ENCODE measurements around the gene KRT85. TPM values are rescaled to one million over a fixed set of nuclear protein-coding genes. Genes with fewer than 3 reads are reported as not detected.

KRT85 gene
- total RNA-seq, 1 experiment from 2014 or later, result not detected

GRCh38 chr12:52334185-52334584 is 33.1 kb downstream of the KRT85 start:
- no peaks in the 10 kb centered on the region for H3K79me2 ChIP-seq (ENCODE audit: low read depth)
- H2AFZ ChIP-seq, result no peak overlapping the region
- H3K4me2 ChIP-seq, result no peak overlapping the region
- no peaks in the 10 kb centered on the region for H3K9me2 ChIP-seq (ENCODE audit: insufficient read depth)
- peaks cover 23% of the 10 kb centered on the region for H3K4me1 ChIP-seq (replicated peaks; ENCODE audit: insufficient read depth)
- H3F3A ChIP-seq (ENCODE audit: insufficient read depth, low read depth), result peaks cover 22% of the 10 kb centered on the region
- H4K20me1 ChIP-seq (ENCODE audit: insufficient read depth), result no peaks in the 10 kb centered on the region
- H3K27me3 ChIP-seq (ENCODE audit: insufficient read depth, low read depth), result no peaks in the 10 kb centered on the region
- H3K36me3 ChIP-seq (ENCODE audit: low read depth), result no peaks in the 10 kb centered on the region
- no peaks in the 10 kb centered on the region for H3K9me3 ChIP-seq (ENCODE audit: insufficient read depth, low read depth)
- CTCF ChIA-PET, result interaction anchor here (0.6 kb wide), 1 partner anchor 10 kb away, joined by 6 read pairs; no protein-coding TSS in a partner anchor
- intact Hi-C loops (cut with micrococcal nuclease; ENCODE audit: unreplicated experiment), result no loop called here
- no peak for DNase-seq
- H3K27ac ChIP-seq, result no peak overlapping the region
- TF ChIP-seq EZH2 (IDR thresholded peaks at IDR 0.05; ENCODE audit: low read depth), result no peak
- TF ChIP-seq, protein P1, sequence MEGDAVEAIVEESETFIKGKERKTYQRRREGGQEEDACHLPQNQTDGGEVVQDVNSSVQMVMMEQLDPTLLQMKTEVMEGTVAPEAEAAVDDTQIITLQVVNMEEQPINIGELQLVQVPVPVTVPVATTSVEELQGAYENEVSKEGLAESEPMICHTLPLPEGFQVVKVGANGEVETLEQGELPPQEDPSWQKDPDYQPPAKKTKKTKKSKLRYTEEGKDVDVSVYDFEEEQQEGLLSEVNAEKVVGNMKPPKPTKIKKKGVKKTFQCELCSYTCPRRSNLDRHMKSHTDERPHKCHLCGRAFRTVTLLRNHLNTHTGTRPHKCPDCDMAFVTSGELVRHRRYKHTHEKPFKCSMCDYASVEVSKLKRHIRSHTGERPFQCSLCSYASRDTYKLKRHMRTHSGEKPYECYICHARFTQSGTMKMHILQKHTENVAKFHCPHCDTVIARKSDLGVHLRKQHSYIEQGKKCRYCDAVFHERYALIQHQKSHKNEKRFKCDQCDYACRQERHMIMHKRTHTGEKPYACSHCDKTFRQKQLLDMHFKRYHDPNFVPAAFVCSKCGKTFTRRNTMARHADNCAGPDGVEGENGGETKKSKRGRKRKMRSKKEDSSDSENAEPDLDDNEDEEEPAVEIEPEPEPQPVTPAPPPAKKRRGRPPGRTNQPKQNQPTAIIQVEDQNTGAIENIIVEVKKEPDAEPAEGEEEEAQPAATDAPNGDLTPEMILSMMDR (conservative IDR thresholded peaks at IDR 0.05), result no peak
- no peak overlapping the region for H3K4me3 ChIP-seq
- POLR2A ChIA-PET (ENCODE audit: unreplicated experiment), result interaction anchor here (0.6 kb wide), 1 partner anchor 592 kb away, joined by 4 read pairs; no protein-coding TSS in a partner anchor
- no TSS peak for BruUV-seq (replicated peaks)

GRCh38 chr12:52333321-52333720 is 34.0 kb downstream of the KRT85 start:
- CTCF ChIA-PET, result interaction anchor here (0.6 to 0.7 kb wide), 4 partner anchors 11 to 144 kb away, joined by 3 to 6 read pairs (median 4); no protein-coding TSS in a partner anchor
- Histone ChIP-seq H2AFZ (no peak overlapping the region), H3K27me3 (ENCODE audit: insufficient read depth, low read depth) (no peaks in the 10 kb centered on the region), H3K9me2 (ENCODE audit: insufficient read depth) (no peaks in the 10 kb centered on the region), H3K27ac (no peak overlapping the region), H3K9me3 (ENCODE audit: insufficient read depth, low read depth) (no peaks in the 10 kb centered on the region), H3K36me3 (ENCODE audit: low read depth) (no peaks in the 10 kb centered on the region), H3K4me2 (no peak overlapping the region), H3F3A (ENCODE audit: insufficient read depth, low read depth) (peaks cover 22% of the 10 kb centered on the region), H3K4me1 (replicated peaks; ENCODE audit: insufficient read depth) (peaks cover 23% of the 10 kb centered on the region), H3K4me3 (no peak overlapping the region), H3K79me2 (ENCODE audit: low read depth) (no peaks in the 10 kb centered on the region), H4K20me1 (ENCODE audit: insufficient read depth) (no peaks in the 10 kb centered on the region)
- TF ChIP-seq, protein P1 (conservative IDR thresholded peaks at IDR 0.05), result no peak
- no peak for TF ChIP-seq EZH2 (IDR thresholded peaks at IDR 0.05; ENCODE audit: low read depth)
- peak in 1 of 2 experiments; percentile 37 for DNase-seq
- POLR2A ChIA-PET (ENCODE audit: unreplicated experiment), result interaction anchor here (0.7 kb wide), 1 partner anchor 141 kb away, joined by 5 read pairs; no protein-coding TSS in a partner anchor
- no TSS peak for BruUV-seq (replicated peaks)
- intact Hi-C loops (cut with micrococcal nuclease; ENCODE audit: unreplicated experiment), result no loop called here

DNA sequence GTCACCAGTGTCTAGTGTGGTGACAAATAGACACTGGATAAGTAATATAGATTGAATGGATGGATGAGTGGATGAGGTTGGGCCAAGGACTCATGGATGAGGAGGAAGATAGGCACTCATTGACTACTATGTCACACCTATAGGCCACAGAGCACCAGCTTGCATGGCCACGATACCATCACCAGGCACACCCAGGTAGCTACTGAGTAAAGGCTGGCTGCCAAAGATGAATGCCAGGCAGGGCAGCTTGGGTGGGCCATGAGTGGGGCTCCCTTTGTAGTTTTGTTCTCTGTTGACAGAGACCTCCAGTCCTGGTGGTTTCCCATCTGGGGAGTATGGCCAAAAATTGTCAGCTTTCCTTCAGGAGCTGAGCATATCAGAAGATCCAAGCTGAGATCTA is 34.9 kb downstream of the KRT85 start:
- DNase-seq, result no peak
- H3K4me2 ChIP-seq, result no peak overlapping the region
- BruUV-seq (replicated peaks), result no TSS peak
- no peak overlapping the region for H3K27ac ChIP-seq
- H2AFZ ChIP-seq, result no peak overlapping the region
- intact Hi-C loops (cut with micrococcal nuclease; ENCODE audit: unreplicated experiment), result no loop called here
- H3K79me2 ChIP-seq (ENCODE audit: low read depth), result no peaks in the 10 kb centered on the region
- POLR2A ChIA-PET (ENCODE audit: unreplicated experiment), result no interaction called here
- no peaks in the 10 kb centered on the region for H3K9me3 ChIP-seq (ENCODE audit: insufficient read depth, low read depth)
- no peaks in the 10 kb centered on the region for H4K20me1 ChIP-seq (ENCODE audit: insufficient read depth)
- CTCF ChIA-PET, result interaction anchor here (0.7 kb wide), 1 partner anchor 86 kb away, joined by 3 read pairs; no protein-coding TSS in a partner anchor
- H3F3A ChIP-seq (ENCODE audit: insufficient read depth, low read depth), result peaks cover 18% of the 10 kb centered on the region; the same call in 1 of the 2 replicates
- TF ChIP-seq EZH2 (IDR thresholded peaks at IDR 0.05; ENCODE audit: low read depth), result no peak
- TF ChIP-seq, protein P1 (conservative IDR thresholded peaks at IDR 0.05), result no peak
- H3K36me3 ChIP-seq (ENCODE audit: low read depth), result no peaks in the 10 kb centered on the region
- H3K9me2 ChIP-seq (ENCODE audit: insufficient read depth), result no peaks in the 10 kb centered on the region
- H3K4me3 ChIP-seq, result no peak overlapping the region
- H3K27me3 ChIP-seq (ENCODE audit: insufficient read depth, low read depth), result no peaks in the 10 kb centered on the region
- H3K4me1 ChIP-seq (replicated peaks; ENCODE audit: insufficient read depth), result peaks cover 27% of the 10 kb centered on the region

All from PC-9 (cell line).